ENCODE data around the gene GLA.

Gene GLA

DNA sequence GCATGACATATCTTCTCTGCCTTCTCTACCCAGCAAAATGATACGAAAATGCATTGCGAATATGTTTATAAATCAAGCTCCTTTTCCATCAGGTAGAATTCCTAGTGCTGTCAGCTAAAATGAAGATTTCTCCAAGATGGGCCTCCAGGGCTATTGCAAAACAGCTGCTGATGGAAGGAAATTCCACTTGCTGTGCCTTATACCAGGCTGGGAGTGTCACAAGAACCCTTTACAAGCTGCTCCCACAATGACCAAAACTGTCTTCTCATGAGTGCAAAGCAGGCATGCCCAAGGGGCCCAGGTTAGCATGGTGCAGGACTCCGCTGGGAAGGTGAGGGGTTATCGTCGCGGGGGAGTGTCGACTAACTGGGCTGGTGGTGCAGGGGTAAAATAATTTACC lies 9.0 kb upstream of the GLA start:
- TF ChIP-seq CTCF (IDR thresholded peaks at IDR 0.05; ENCODE audit: control insufficient read depth, extremely low read depth, insufficient read depth) = no peak
- H3K4me3 ChIP-seq (ENCODE audit: low read depth, low read length) = no peak overlapping the region

GRCh38 chrX:101415180-101416145 lies 7.7 kb upstream of the GLA start:
- H3K4me3 ChIP-seq (ENCODE audit: low read depth, low read length) = no peak overlapping the region
- TF ChIP-seq CTCF (IDR thresholded peaks at IDR 0.05; ENCODE audit: control insufficient read depth, extremely low read depth, insufficient read depth) = peak; percentile 53
- no peak for DNase-seq (ENCODE audit: low read depth)

More for the DNA sequence above, 9.0 kb upstream of the GLA start:
- DNase-seq (ENCODE audit: low read depth) = no peak

DNA sequence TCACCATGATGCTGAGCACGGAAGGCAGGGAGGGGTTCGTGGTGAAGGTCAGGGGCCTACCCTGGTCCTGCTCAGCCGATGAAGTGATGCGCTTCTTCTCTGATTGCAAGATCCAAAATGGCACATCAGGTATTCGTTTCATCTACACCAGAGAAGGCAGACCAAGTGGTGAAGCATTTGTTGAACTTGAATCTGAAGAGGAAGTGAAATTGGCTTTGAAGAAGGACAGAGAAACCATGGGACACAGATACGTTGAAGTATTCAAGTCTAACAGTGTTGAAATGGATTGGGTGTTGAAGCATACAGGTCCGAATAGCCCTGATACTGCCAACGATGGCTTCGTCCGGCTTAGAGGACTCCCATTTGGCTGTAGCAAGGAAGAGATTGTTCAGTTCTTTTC lies 4.3 kb upstream of the GLA start:
- no peak for TF ChIP-seq CTCF (IDR thresholded peaks at IDR 0.05; ENCODE audit: control insufficient read depth, extremely low read depth, insufficient read depth)
- H3K4me3 ChIP-seq (ENCODE audit: low read depth, low read length) = no peak overlapping the region
- DNase-seq (ENCODE audit: low read depth) = no peak

- H3K4me3 ChIP-seq (ENCODE audit: low read depth, low read length) = no peak overlapping the region
- DNase-seq (ENCODE audit: low read depth) = no peak
- no peak for TF ChIP-seq CTCF (IDR thresholded peaks at IDR 0.05; ENCODE audit: control insufficient read depth, extremely low read depth, insufficient read depth)
Measured at GRCh38 chrX:101410461-101410860, 2.7 kb upstream of the GLA start.

DNA sequence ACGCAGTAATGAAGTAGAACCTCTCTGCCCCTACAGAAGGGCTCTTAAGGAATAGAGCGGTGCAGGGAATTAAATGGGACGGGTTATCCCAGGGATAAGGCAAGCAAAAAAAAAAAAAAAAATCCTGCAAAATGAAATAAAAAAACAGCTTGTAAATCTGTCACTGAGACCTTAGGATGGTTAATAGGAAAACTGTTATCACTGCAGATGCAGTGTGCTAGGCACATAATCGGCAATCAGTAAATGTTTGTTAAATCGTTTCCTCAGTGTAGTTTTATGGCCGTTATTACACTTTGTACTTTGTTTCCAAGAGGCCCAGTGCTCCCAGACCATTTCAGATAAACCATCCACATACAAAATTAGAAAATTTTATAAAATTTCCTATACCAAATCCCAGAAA lies 1.3 kb upstream of the GLA start:
- TF ChIP-seq CTCF (IDR thresholded peaks at IDR 0.05; ENCODE audit: control insufficient read depth, extremely low read depth, insufficient read depth) = no peak
- DNase-seq (ENCODE audit: low read depth) = no peak

GRCh38 chrX:101408532-101408841 lies 762 bp upstream of the GLA start:
- TF ChIP-seq CTCF (IDR thresholded peaks at IDR 0.05; ENCODE audit: control insufficient read depth, extremely low read depth, insufficient read depth) = no peak
- H3K4me3 ChIP-seq (ENCODE audit: low read depth, low read length) = peak overlapping the region; percentile 73
- no peak for DNase-seq (ENCODE audit: low read depth)

More for the DNA sequence above, 1.3 kb upstream of the GLA start:
- H3K4me3 ChIP-seq (ENCODE audit: low read depth, low read length) = peak overlapping the region; percentile 73
